Measurements from ENCODE around the gene GREB1.

Gene GREB1

DNA sequence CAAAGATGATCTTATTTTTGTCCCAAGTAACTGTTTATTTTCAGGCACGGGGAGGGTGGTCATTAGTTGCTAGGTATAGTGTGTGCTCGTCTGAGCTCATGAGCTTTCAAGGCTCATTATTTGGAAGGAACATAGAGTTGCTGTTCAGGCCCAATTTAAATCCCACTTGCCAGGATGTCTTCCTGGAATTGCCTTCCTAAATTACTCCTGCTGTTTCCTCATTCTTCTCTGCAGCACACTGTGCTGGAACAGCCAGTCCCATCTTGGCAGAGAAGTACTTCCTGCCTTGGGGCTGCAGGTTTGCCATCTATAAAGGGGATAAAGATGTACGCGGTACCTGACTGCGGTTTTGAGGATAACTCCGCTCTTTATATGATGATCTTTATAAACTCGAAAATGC, 37.3 kb downstream of the GREB1 start:
- POLR2A ChIA-PET = no interaction called here
- TF ChIP-seq L3MBTL2 (conservative IDR thresholded peaks at IDR 0.05) = no peak
- DNase-seq (ENCODE audit: extremely low spot score) = no peak
- CTCF ChIA-PET = interaction anchor here (0.5 kb wide), 1 partner anchor 547 kb away, joined by 4 read pairs; no protein-coding TSS in a partner anchor

DNA sequence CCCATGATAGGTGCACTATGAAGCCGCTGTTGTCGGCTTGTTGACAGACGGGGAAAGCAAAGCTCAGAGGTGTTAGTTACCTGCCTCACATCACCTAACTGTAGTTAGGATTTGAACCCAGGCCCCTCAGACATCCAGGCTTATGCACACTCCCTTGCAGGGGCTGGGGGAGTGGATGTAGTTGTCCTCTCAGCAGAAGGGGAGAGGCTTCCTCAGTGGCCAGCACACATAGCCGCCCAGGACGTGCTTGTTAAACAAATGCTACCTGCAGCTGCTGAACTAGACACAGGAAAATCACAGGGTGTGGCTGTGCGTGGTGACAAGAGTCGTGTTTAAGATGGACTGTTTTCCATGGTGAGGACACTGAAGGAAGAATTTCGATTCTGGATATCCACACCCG, 39.2 kb downstream of the GREB1 start:
- ChIA-PET POLR2A (no interaction called here), CTCF (no interaction called here)
- DNase-seq (ENCODE audit: extremely low spot score) = no peak
- TF ChIP-seq NFRKB (IDR thresholded peaks at IDR 0.05) (no peak), CTBP1 (IDR thresholded peaks at IDR 0.05; ENCODE audit: borderline replicate concordance) (no peak), ZNF384 (IDR thresholded peaks at IDR 0.05) (no peak), FOXA1 (IDR thresholded peaks at IDR 0.05) (no peak), ELF4 (IDR thresholded peaks at IDR 0.05) (no peak)

DNA sequence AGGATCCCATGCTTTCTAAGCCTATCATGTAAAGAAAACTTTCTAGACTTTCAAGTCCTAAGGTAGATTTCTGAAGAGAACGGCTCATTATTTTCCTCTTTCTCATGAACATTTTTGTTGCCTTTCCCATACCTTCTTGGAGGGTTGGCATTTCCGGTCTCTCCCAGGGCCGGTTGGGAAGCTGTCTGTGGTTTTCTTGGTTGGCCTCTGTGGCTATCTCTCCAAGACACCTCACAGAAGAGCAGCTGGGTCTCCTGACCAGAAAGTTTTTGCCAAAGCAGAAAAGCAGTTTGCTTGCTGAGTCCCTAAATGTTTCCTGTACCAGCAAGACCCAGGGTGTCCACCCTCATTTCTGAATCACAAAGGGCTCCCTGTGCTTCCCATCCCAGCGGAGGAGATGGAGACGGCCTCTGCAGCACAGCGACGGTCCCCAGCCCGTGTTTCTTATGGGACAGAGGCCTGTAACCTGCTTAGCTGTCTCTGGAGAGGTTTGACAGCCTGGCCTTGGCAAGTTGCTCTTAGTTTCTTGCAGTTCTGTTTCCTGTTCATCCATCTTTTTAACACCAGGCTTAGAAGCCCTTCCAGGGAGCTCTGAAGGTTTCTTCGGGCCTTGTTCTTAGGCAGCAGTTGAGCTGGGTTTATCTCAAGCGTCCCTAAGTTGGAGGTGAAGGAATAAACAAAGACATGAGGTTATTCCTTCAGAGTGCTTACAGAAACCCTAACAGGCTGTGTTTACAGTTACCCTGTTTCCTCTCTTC, 39.8 kb downstream of the GREB1 start:
- DNase-seq (ENCODE audit: extremely low spot score) = no peak
- ChIA-PET POLR2A (no interaction called here), CTCF (interaction anchor here (0.6 to 0.9 kb wide), 2 partner anchors 43 to 96 kb away, joined by 3 read pairs; no protein-coding TSS in a partner anchor)
- no peak for TF ChIP-seq HDGF (IDR thresholded peaks at IDR 0.05; ENCODE audit: borderline replicate concordance)
- TF ChIP-seq FOXA1 (IDR thresholded peaks at IDR 0.05) = no peak
- no peak for TF ChIP-seq LEF1 (IDR thresholded peaks at IDR 0.05; ENCODE audit: borderline replicate concordance)
- TF ChIP-seq CTBP1 (IDR thresholded peaks at IDR 0.05; ENCODE audit: borderline replicate concordance) = no peak
- TF ChIP-seq TARDBP (IDR thresholded peaks at IDR 0.05) = no peak
- TF ChIP-seq FOXK2 (IDR thresholded peaks at IDR 0.05) = no peak
- TF ChIP-seq SUZ12 (IDR thresholded peaks at IDR 0.05) = no peak
- no peak for TF ChIP-seq ELF4 (IDR thresholded peaks at IDR 0.05)
- no peak for TF ChIP-seq ARNT (IDR thresholded peaks at IDR 0.05)
- TF ChIP-seq NFRKB (IDR thresholded peaks at IDR 0.05) = no peak
- TF ChIP-seq BHLHE40 (IDR thresholded peaks at IDR 0.05; ENCODE audit: borderline replicate concordance) = no peak
- TF ChIP-seq, protein P1, sequence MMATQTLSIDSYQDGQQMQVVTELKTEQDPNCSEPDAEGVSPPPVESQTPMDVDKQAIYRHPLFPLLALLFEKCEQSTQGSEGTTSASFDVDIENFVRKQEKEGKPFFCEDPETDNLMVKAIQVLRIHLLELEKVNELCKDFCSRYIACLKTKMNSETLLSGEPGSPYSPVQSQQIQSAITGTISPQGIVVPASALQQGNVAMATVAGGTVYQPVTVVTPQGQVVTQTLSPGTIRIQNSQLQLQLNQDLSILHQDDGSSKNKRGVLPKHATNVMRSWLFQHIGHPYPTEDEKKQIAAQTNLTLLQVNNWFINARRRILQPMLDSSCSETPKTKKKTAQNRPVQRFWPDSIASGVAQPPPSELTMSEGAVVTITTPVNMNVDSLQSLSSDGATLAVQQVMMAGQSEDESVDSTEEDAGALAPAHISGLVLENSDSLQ (IDR thresholded peaks at IDR 0.05) = no peak
- TF ChIP-seq ZNF384 (IDR thresholded peaks at IDR 0.05) = no peak
- no peak for TF ChIP-seq L3MBTL2 (conservative IDR thresholded peaks at IDR 0.05)

DNA sequence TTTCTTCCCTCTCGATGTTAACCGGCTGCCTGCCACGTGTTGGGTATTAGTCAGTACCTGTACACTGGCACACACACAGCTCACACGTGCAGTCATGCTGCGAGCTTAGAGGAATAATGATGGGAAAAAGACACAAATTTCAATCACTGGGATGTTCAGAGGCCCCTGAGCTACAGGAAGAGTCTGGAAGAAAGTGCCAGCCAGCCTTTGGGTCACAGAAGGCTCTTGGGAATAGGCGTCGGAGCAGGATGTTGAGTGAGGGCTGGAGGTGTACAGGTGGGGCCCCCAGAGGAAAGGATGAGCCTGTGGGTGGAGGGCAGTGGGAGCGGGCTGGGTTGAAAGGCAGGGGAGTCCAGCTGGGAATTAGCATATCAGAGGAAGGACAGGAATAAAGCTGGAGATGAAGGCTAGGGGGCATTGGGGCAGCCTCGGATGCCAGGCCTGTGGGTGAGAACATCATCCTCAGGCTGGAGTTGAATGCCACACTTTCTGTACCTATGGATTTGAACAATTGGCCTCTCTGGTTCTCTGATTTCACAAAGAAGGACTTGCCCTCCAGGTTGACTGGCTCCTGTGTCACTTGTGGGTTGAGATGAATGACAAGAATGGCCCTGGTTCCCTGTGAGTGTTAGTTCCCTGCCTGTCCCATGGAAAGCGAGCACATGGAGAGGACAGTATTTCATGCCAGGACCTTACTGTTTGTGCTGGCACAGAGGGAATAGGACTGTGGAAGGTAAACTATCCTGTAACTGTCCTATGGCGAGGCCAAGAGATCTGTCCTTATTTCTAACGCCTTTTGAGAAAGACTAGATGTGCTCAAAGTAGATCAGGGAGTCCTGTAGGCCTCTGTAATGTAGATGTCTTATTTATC, 40.6 kb downstream of the GREB1 start:
- CTCF ChIA-PET = interaction anchor here (0.6 to 0.9 kb wide), 2 partner anchors 44 to 97 kb away, joined by 3 read pairs; no protein-coding TSS in a partner anchor
- DNase-seq (ENCODE audit: extremely low spot score) = no peak
- TF ChIP-seq ARNT (IDR thresholded peaks at IDR 0.05) (no peak), HDGF (IDR thresholded peaks at IDR 0.05; ENCODE audit: borderline replicate concordance) (no peak), NFRKB (IDR thresholded peaks at IDR 0.05) (no peak), FOXA1 (IDR thresholded peaks at IDR 0.05) (no peak), TARDBP (IDR thresholded peaks at IDR 0.05) (no peak), LEF1 (IDR thresholded peaks at IDR 0.05; ENCODE audit: borderline replicate concordance) (no peak), CTBP1 (IDR thresholded peaks at IDR 0.05; ENCODE audit: borderline replicate concordance) (no peak), SP1 (IDR thresholded peaks at IDR 0.05) (no peak), FOXK2 (IDR thresholded peaks at IDR 0.05) (no peak), ZNF384 (IDR thresholded peaks at IDR 0.05) (no peak), BHLHE40 (IDR thresholded peaks at IDR 0.05; ENCODE audit: borderline replicate concordance) (no peak), ELF4 (IDR thresholded peaks at IDR 0.05) (no peak), FOXM1 (IDR thresholded peaks at IDR 0.05; ENCODE audit: borderline replicate concordance) (no peak), L3MBTL2 (conservative IDR thresholded peaks at IDR 0.05) (no peak), SUZ12 (IDR thresholded peaks at IDR 0.05) (no peak)
- TF ChIP-seq, protein P1 (IDR thresholded peaks at IDR 0.05) = no peak
- POLR2A ChIA-PET = no interaction called here

DNA sequence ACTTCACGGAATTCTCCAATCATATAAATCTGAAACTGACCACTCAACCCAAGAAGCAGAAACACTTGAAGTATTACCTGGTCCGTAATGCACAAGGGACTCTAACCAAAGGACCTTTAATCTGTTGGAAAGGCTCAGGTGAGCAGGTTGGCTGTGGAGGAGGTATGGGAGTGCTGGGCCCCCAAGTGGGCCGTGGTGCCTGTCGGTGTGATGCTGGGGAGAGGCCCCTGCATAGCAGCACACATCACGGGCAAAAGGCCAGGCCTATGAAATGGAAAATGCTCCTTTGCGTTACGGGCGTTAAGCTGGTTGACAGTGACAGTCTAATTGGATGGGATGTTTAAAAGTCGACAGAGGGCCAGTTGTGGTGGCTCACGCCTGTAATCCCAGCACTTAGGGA, 42.6 kb downstream of the GREB1 start:
- no peak for TF ChIP-seq LEF1 (IDR thresholded peaks at IDR 0.05; ENCODE audit: borderline replicate concordance)
- no peak for TF ChIP-seq HDGF (IDR thresholded peaks at IDR 0.05; ENCODE audit: borderline replicate concordance)
- TF ChIP-seq SP1 (IDR thresholded peaks at IDR 0.05) = no peak
- TF ChIP-seq SUZ12 (IDR thresholded peaks at IDR 0.05) = no peak
- no peak for TF ChIP-seq CTBP1 (IDR thresholded peaks at IDR 0.05; ENCODE audit: borderline replicate concordance)
- TF ChIP-seq ZNF384 (IDR thresholded peaks at IDR 0.05) = no peak
- no peak for TF ChIP-seq ELF4 (IDR thresholded peaks at IDR 0.05)
- TF ChIP-seq FOXM1 (IDR thresholded peaks at IDR 0.05; ENCODE audit: borderline replicate concordance) = no peak
- TF ChIP-seq BHLHE40 (IDR thresholded peaks at IDR 0.05; ENCODE audit: borderline replicate concordance) = no peak
- TF ChIP-seq TARDBP (IDR thresholded peaks at IDR 0.05) = no peak
- POLR2A ChIA-PET = no interaction called here
- no peak for DNase-seq (ENCODE audit: extremely low spot score)
- CTCF ChIA-PET = no interaction called here

DNA sequence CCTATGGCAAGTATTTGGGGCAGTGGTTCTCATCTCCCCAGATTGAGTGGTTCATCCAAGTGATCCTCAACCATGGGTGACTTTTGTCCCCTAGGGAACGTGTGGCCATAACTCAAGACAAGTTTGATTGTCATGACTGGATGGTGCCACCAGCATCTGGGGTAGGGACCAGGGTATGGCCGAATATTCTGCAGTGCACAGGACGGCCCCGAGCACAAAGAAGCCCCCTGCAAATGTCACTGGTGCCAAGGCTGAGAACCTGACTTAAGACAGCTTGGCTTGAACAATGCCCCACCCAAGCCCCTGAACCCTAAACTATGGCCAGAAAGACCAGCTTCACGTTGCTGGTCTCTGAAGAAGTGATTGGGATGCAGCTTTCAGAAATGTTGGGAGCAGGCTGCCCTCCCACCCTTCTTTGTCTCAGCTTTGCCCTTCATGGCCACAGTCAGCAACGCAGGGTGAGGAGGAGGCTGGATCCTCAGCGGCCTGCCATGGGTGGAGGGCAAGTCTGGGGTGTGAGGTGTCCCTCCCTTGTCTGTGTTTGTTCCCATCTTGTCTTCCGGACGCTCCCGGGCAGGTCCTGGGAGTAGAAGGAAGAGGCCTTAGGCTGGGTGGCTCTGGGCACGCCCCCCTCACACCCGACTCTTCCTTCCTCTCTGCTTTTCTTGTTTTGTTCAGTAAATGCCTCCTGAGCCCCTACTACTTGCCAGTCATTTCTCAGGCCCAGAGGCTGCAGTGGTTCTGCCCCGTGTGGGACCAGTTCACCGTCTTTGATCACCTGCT, 43.4 kb downstream of the GREB1 start:
- ChIA-PET POLR2A (no interaction called here), CTCF (interaction anchor here (0.6 kb wide), 1 partner anchor 365 kb away, joined by 3 read pairs; no protein-coding TSS in a partner anchor)
- TF ChIP-seq CTBP1 (IDR thresholded peaks at IDR 0.05; ENCODE audit: borderline replicate concordance) (no peak), HDGF (IDR thresholded peaks at IDR 0.05; ENCODE audit: borderline replicate concordance) (no peak), ELF4 (IDR thresholded peaks at IDR 0.05) (no peak), NFRKB (IDR thresholded peaks at IDR 0.05) (no peak), SUZ12 (IDR thresholded peaks at IDR 0.05) (no peak), BHLHE40 (IDR thresholded peaks at IDR 0.05; ENCODE audit: borderline replicate concordance) (no peak), FOXM1 (IDR thresholded peaks at IDR 0.05; ENCODE audit: borderline replicate concordance) (no peak), LEF1 (IDR thresholded peaks at IDR 0.05; ENCODE audit: borderline replicate concordance) (no peak), L3MBTL2 (conservative IDR thresholded peaks at IDR 0.05) (no peak), TARDBP (IDR thresholded peaks at IDR 0.05) (no peak), ZNF384 (IDR thresholded peaks at IDR 0.05) (no peak), ARNT (IDR thresholded peaks at IDR 0.05) (no peak), FOXA1 (IDR thresholded peaks at IDR 0.05) (no peak), FOXK2 (IDR thresholded peaks at IDR 0.05) (no peak), SP1 (IDR thresholded peaks at IDR 0.05) (no peak)
- TF ChIP-seq, protein P1 (IDR thresholded peaks at IDR 0.05) = no peak
- DNase-seq (ENCODE audit: extremely low spot score) = no peak

Data from HEK293T (cell line).